ENCODE results near the gene PRAMEF18.
"Not testable (repeated sequence)": the region's sequence is repeated elsewhere in the genome, so short reads cannot be mapped to it uniquely, and the experiment has no call there.

The PRAMEF18 gene, protein sequence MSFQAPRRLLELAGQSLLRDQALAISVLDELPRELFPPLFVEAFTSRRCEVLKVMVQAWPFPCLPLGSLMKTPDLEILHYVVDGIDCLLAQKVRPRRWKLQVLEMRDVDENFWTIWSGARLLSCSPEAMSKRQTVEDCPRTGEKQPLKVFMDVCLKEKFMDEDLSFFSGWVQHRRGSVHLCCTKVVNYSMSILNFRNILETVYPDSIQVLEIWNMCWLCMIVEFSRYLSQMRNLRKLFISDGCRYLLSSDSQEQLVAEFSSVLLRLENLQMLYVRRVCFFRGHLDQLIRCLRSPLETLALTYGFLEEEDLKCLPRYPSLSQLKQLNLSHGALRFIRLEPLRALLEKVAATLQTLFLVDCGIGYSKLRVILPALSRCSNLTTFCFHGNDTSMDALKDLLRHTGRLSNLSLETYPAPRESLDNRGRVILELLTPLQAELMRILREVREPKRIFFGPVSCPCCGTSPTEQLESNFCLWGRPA

DNA sequence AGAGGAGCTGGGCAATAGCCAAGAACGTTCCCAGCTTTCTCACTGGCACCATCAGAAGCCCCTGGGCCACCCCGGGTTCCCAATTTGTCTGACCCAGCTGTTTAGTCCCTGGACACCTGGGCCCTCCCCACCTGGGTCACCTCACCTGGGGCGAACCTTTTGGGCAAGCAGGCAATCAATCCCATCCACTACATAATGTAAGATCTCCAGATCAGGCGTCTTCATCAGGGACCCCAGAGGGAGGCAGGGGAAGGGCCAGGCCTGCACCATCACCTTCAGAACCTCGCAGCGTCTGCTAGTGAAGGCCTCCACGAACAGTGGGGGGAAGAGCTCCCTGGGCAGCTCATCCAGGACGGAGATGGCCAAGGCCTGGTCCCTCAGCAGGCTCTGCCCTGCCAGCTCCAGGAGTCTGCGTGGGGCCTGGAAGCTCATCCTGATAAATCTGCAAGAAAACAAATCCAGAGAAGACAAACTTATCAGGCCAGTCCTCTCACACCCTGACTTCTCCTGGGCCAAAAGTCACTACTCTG, at the start of gene PRAMEF18:
Gene PRAMEF18 (minus strand): TSS at position 480 of the 530 bp plus-strand sequence. CDS start 48 bp downstream, at position 432.
- H3K79me2 ChIP-seq (ENCODE audit: control insufficient read depth, low read length); H3K36me3 ChIP-seq (ENCODE audit: control insufficient read depth, low read length); H3K9me3 ChIP-seq (ENCODE audit: control insufficient read depth, insufficient read depth, low read length); H4K20me1 ChIP-seq (ENCODE audit: control insufficient read depth, insufficient read depth, low read depth, low read length); H3K4me1 ChIP-seq (ENCODE audit: control insufficient read depth, low read length); H3K27me3 ChIP-seq (ENCODE audit: control insufficient read depth, low read length); H3K4me2 ChIP-seq (ENCODE audit: low read length); H3K4me3 ChIP-seq (ENCODE audit: low read length); H3F3A ChIP-seq (ENCODE audit: control insufficient read depth, insufficient read depth); H3K9me2 ChIP-seq (replicated peaks; ENCODE audit: control insufficient read depth, low read length); H3K27ac ChIP-seq (ENCODE audit: low read depth, low read length): not testable (repeated sequence)

DNA sequence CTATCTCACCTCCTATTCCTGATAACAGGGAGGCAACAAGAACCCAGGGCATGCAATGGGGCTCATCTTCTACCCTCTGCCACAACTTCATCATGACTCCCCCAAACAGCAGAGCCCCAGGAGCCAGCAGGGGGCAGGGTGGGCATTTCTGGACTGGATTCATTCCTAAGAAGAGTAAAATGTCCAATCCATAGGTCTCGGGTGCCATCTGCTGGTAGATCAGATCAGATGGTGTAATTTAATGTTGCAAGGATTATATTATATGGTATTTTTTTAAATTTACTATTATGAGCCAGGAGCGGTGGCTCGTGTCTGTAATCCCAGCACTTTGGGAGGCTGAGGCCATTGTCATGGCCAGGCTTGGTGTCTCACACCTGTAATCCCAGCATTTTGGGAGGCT, 39.2 kb upstream of the PRAMEF18 start:
- not testable (repeated sequence) for H3K4me1 ChIP-seq (ENCODE audit: control insufficient read depth, low read length); H3K27ac ChIP-seq (ENCODE audit: low read depth, low read length); H3K4me3 ChIP-seq (ENCODE audit: low read length); H3F3A ChIP-seq (ENCODE audit: control insufficient read depth, insufficient read depth); H3K79me2 ChIP-seq (ENCODE audit: control insufficient read depth, low read length); H3K9me3 ChIP-seq (ENCODE audit: control insufficient read depth, insufficient read depth, low read length); H3K9me2 ChIP-seq (replicated peaks; ENCODE audit: control insufficient read depth, low read length); H3K4me2 ChIP-seq (ENCODE audit: low read length); H3K27me3 ChIP-seq (ENCODE audit: control insufficient read depth, low read length); H4K20me1 ChIP-seq (ENCODE audit: control insufficient read depth, insufficient read depth, low read depth, low read length); H3K36me3 ChIP-seq (ENCODE audit: control insufficient read depth, low read length)

DNA sequence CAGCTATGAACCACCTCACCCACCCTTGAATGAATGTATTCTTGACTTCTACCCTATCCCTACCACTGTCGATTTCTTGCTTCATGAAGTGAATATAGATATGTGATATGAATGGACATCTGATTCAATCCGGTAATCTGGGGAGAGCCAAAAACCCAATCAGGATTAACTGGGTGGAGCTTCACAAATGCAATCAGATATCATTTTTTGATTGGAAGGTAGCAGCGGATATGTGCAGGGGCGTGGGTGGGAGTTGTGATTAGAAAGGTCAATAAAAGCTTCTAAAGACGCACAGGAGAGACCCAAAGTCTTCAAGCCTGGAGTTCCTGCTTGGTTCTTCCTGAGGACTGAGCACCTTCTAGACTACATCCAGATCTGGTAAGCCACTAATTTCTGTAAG, 27.9 kb upstream of the PRAMEF18 start, which contains the start of gene PRAMEF5:
Gene PRAMEF5 (plus strand): TSS at position 301 of the 400 bp plus-strand sequence. CDS start 5,071 bp downstream, outside the sequence.
- not testable (repeated sequence) for H3K27ac ChIP-seq (ENCODE audit: low read depth, low read length); H4K20me1 ChIP-seq (ENCODE audit: control insufficient read depth, insufficient read depth, low read depth, low read length); H3K4me2 ChIP-seq (ENCODE audit: low read length); H3K9me3 ChIP-seq (ENCODE audit: control insufficient read depth, insufficient read depth, low read length); H3F3A ChIP-seq (ENCODE audit: control insufficient read depth, insufficient read depth); H3K9me2 ChIP-seq (replicated peaks; ENCODE audit: control insufficient read depth, low read length); H3K4me1 ChIP-seq (ENCODE audit: control insufficient read depth, low read length); H3K4me3 ChIP-seq (ENCODE audit: low read length); H3K36me3 ChIP-seq (ENCODE audit: control insufficient read depth, low read length); H3K79me2 ChIP-seq (ENCODE audit: control insufficient read depth, low read length); H3K27me3 ChIP-seq (ENCODE audit: control insufficient read depth, low read length)

DNA sequence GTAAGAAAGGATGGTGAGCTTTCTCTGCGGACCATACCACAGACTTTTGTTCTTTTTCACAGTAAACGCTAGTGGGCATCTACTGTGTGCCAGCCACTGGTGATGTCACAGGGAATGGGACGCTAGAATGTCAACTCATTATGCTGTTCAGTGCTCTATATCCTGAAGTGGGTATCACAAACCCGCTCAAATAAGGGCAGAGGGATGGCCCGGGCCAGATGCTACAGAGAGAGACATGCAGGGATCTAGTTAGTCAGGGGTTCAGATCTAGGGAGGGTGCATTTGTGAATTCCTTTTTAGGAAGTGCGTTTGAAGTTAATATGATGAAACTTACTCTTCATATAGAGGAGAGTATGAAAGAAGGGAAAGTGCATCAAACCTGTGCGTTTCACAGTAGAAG, 21.2 kb upstream of the PRAMEF18 start:
- not testable (repeated sequence) for H3K4me2 ChIP-seq (ENCODE audit: low read length); H3K36me3 ChIP-seq (ENCODE audit: control insufficient read depth, low read length); H3K9me3 ChIP-seq (ENCODE audit: control insufficient read depth, insufficient read depth, low read length); H3K79me2 ChIP-seq (ENCODE audit: control insufficient read depth, low read length); H3K27me3 ChIP-seq (ENCODE audit: control insufficient read depth, low read length); H3K4me1 ChIP-seq (ENCODE audit: control insufficient read depth, low read length); H3K4me3 ChIP-seq (ENCODE audit: low read length); H3F3A ChIP-seq (ENCODE audit: control insufficient read depth, insufficient read depth); H4K20me1 ChIP-seq (ENCODE audit: control insufficient read depth, insufficient read depth, low read depth, low read length); H3K27ac ChIP-seq (ENCODE audit: low read depth, low read length); H3K9me2 ChIP-seq (replicated peaks; ENCODE audit: control insufficient read depth, low read length)

DNA sequence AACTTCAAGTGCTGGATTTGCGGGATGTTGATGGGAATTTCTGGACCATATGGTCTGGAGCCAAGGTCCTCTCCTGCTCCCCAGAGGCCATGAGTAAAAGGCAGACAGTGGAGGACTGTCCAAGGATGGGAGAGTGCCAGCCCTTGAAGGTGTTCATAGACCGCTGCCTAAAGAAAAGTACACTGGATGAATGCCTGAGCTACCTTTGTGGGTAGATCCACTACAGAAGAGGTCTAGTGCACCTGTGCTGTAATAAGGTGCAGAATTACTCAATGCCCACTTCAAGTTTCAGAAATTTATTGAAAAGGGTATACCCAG, 20.6 kb upstream of the PRAMEF18 start:
- not testable (repeated sequence) for H3K27me3 ChIP-seq (ENCODE audit: control insufficient read depth, low read length); H4K20me1 ChIP-seq (ENCODE audit: control insufficient read depth, insufficient read depth, low read depth, low read length); H3K27ac ChIP-seq (ENCODE audit: low read depth, low read length); H3K9me3 ChIP-seq (ENCODE audit: control insufficient read depth, insufficient read depth, low read length); H3F3A ChIP-seq (ENCODE audit: control insufficient read depth, insufficient read depth); H3K79me2 ChIP-seq (ENCODE audit: control insufficient read depth, low read length); H3K36me3 ChIP-seq (ENCODE audit: control insufficient read depth, low read length); H3K4me3 ChIP-seq (ENCODE audit: low read length); H3K4me1 ChIP-seq (ENCODE audit: control insufficient read depth, low read length); H3K4me2 ChIP-seq (ENCODE audit: low read length); H3K9me2 ChIP-seq (replicated peaks; ENCODE audit: control insufficient read depth, low read length)

DNA sequence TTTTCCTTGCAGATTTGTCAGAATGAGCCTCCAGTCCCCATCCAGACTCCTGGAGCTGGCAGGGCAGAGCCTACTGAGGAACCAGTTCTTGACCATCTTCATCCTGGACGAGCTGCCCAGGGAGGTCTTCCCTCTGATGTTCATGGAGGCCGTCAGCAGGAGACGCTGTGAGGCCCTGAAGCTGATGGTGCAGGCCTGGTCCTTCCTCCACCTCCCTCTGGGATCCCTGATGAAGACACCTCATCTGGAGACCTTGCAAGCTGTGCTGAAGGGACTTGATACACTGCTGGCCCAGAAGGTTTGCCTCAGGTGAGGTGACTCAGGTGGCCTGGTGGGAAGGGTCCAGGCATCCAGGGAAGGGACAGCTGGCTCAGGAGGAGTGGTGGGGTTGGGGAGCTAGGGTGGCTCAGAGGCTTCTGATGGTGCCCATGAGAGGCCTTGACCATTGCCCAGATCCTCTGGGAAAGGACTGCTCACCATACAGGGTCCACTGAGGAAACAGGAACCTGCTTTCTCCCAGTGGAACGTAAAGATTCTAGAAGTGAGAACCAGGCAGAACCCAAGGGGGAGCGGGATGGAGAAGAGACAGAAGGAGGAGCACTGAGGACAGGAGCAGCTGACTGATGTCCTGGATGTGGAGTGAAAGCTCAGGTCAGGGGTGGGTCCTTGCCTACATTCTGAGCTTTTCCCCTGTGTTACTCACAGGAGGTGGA, 20.0 kb upstream of the PRAMEF18 start:
- not testable (repeated sequence) for H3K9me2 ChIP-seq (replicated peaks; ENCODE audit: control insufficient read depth, low read length); H3K27ac ChIP-seq (ENCODE audit: low read depth, low read length); H3F3A ChIP-seq (ENCODE audit: control insufficient read depth, insufficient read depth); H3K27me3 ChIP-seq (ENCODE audit: control insufficient read depth, low read length); H4K20me1 ChIP-seq (ENCODE audit: control insufficient read depth, insufficient read depth, low read depth, low read length); H3K4me2 ChIP-seq (ENCODE audit: low read length); H3K36me3 ChIP-seq (ENCODE audit: control insufficient read depth, low read length); H3K79me2 ChIP-seq (ENCODE audit: control insufficient read depth, low read length); H3K4me3 ChIP-seq (ENCODE audit: low read length); H3K4me1 ChIP-seq (ENCODE audit: control insufficient read depth, low read length); H3K9me3 ChIP-seq (ENCODE audit: control insufficient read depth, insufficient read depth, low read length)

DNA sequence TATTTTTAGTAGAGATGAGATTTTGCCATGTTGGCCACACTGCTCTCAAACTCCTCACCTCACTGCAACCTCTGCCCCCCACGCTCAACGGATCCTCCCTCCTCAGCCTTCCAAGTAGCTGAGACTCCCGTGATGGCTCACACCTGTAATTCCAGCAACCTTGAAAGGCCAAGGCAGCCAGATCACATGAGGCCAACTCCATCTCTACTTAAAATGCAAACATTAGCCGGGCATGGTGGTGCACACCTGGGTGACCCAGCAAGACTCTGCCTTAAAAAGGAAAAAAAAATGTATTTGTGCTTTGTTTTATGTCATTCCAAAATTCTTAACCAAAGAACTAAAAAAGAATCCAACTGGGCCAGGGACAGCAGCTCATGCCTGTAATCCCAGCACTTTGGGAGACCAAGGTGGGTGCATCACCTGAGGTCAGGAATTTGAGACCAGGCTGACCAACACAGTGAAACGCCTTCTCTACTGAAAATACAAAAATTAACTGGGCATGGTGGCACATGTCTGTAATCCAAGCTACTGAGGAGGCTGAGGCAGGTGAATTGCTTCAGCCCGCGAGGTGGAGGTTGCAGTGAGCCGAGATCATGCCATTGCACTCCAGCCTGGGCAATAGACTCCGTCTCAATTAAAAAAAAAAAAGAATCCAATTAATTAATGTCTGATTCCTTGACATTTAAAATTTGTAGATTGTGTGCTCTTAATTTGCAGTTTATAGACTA, 17.7 kb upstream of the PRAMEF18 start:
- not testable (repeated sequence) for H3K36me3 ChIP-seq (ENCODE audit: control insufficient read depth, low read length); H3K27me3 ChIP-seq (ENCODE audit: control insufficient read depth, low read length); H3K4me1 ChIP-seq (ENCODE audit: control insufficient read depth, low read length); H3F3A ChIP-seq (ENCODE audit: control insufficient read depth, insufficient read depth); H3K27ac ChIP-seq (ENCODE audit: low read depth, low read length); H3K9me3 ChIP-seq (ENCODE audit: control insufficient read depth, insufficient read depth, low read length); H4K20me1 ChIP-seq (ENCODE audit: control insufficient read depth, insufficient read depth, low read depth, low read length); H3K4me2 ChIP-seq (ENCODE audit: low read length); H3K79me2 ChIP-seq (ENCODE audit: control insufficient read depth, low read length); H3K9me2 ChIP-seq (replicated peaks; ENCODE audit: control insufficient read depth, low read length); H3K4me3 ChIP-seq (ENCODE audit: low read length)

Data from DOHH2 (cell line).